Smooth muscle cell (in vitro differentiated cells): ENCODE results near the gene PLPP1. TPM values are rescaled to one million over a fixed set of nuclear protein-coding genes. Genes with fewer than 3 reads are reported as not detected.

Experiments
- DNase-seq: peaks from one replicate; lab custom pipeline; 2025; ENCODE audit not compliant: unreplicated experiment; lab: John Stamatoyannopoulos, UW
- H2AFZ ChIP-seq: fragments of 200-600 bp; sonication (generic); 2 replicates; pipeline ENCODE4 v1.6.0; 2016; ENCODE audit warnings: antibody characterized with exemption, low read depth, mild to moderate bottlenecking
- H3F3A ChIP-seq: fragments of 200-600 bp; sonication (generic); 2 replicates; pipeline ENCODE4 v1.6.0; 2017; ENCODE audit warnings: antibody characterized with exemption, low read depth
- H3K27ac ChIP-seq: fragments of 200-600 bp; sonication (generic); 2 replicates; pipeline ENCODE4 v1.5.1; 2016; ENCODE audit warnings: low read depth, mild to moderate bottlenecking
- H3K27me3 ChIP-seq: fragments of 200-600 bp; sonication (generic); 2 replicates; pipeline ENCODE4 v1.6.1; 2016; ENCODE audit warnings: low read depth, mild to moderate bottlenecking
- H3K36me3 ChIP-seq: fragments of 200-600 bp; sonication (generic); 2 replicates; pipeline ENCODE4 v1.5.1; 2016; ENCODE audit warnings: low read depth
- H3K4me1 ChIP-seq: fragments of 200-600 bp; sonication (generic); 2 replicates; pipeline ENCODE4 v1.5.1; 2016; ENCODE audit warnings: low read depth
- H3K4me2 ChIP-seq: fragments of 200-600 bp; sonication (generic); 2 replicates; pipeline ENCODE4 v1.6.0; 2016; ENCODE audit warnings: mild to moderate bottlenecking
- H3K4me3 ChIP-seq: fragments of 200-600 bp; sonication (generic); 2 replicates; pipeline ENCODE4 v1.5.1; 2016; ENCODE audit warnings: mild to moderate bottlenecking
- H3K79me2 ChIP-seq: fragments of 200-600 bp; sonication (generic); 2 replicates; pipeline ENCODE4 v1.6.0; 2016; ENCODE audit warnings: low read depth, mild to moderate bottlenecking
- H3K9ac ChIP-seq: fragments of 200-600 bp; sonication (generic); 2 replicates; pipeline ENCODE4 v1.6.0; 2016; ENCODE audit warnings: low read depth
- H3K9me3 ChIP-seq: fragments of 200-600 bp; sonication (generic); replicated peaks from 2 replicates; pipeline ENCODE4 v1.5.1; 2016; ENCODE audit warnings: low read depth
- H4K20me1 ChIP-seq: fragments of 200-600 bp; sonication (generic); 2 replicates; pipeline ENCODE4 v1.6.0; 2016; ENCODE audit warnings: low read depth
- CTCF ChIP-seq: fragments of 200-600 bp; sonication (generic); IDR thresholded peaks from 2 replicates; pipeline ENCODE4 v1.5.1; 2017; ENCODE audit warnings: borderline replicate concordance, mild to moderate bottlenecking, antibody characterized with exemption; ENCODE audit not compliant: insufficient read depth, poor library complexity, severe bottlenecking
- WGBS: methylation state at CpG from one replicate; pipeline ENCODE4 v1.1.7; 2016; ENCODE audit warnings: low lambda C conversion rate; 5-methylcytosine and 5-hydroxymethylcytosine counted together
- polyA plus RNA-seq: library from polyadenylated mRNA; unstranded; fragments of >200 nt; fragmentation: Nextera tagmentation; extraction: Ambion mirVana; gene quantifications from 2 replicates; pipeline ENCODE4 v1.2.1, GENCODE V29; 2016
- total RNA-seq: library from RNA; depleted of rRNA; stranded (reverse); fragments of >200 nt; gene quantifications from 2 replicates; pipeline ENCODE4 v1.2.3, GENCODE V29; 2014

Gene PLPP1
- total and polyA plus RNA-seq, 2 experiments from 2014 or later, result 47.2 to 108 TPM

- no peak for DNase-seq
- WGBS, result 100% methylated on average over 3 of the region's 3 CpGs
- no peak for TF ChIP-seq CTCF
- Histone ChIP-seq H3K27ac (no peak overlapping the region), H3K9ac (no peak overlapping the region), H3K9me3 (no peaks in the 10 kb centered on the region), H3K4me1 (no peaks in the 10 kb centered on the region), H3K4me2 (no peak overlapping the region), H3F3A (no peaks in the 10 kb centered on the region), H2AFZ (no peak overlapping the region), H3K79me2 (no peaks in the 10 kb centered on the region), H4K20me1 (no peaks in the 10 kb centered on the region), H3K4me3 (no peak overlapping the region), H3K27me3 (no peaks in the 10 kb centered on the region), H3K36me3 (peaks cover 21% of the 10 kb centered on the region)
Measured at GRCh38 chr5:55410845-55411244, 123.9 kb downstream of the PLPP1 start.

DNA sequence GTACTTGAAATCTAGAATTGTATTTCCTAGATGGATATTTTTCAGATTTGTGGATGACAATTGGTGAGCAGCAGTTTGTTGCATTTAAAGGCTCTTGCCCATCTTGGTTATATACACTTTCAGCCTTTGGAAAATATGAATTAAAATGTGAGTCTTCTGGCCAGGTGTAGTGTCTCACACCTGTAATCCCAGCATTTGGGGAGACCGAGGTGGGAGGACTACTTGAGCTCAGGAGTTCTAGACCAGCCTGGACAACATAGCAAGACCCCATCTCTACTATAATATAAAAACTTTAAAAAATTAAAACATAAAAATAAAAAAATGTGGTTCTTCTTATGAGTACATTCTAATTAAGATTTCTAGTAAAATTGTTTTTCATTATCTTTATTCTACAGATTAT lies 125.0 kb downstream of the PLPP1 start:
- Histone ChIP-seq H4K20me1 (no peaks in the 10 kb centered on the region), H3F3A (no peaks in the 10 kb centered on the region), H3K4me1 (no peaks in the 10 kb centered on the region), H3K79me2 (no peaks in the 10 kb centered on the region), H3K27me3 (no peaks in the 10 kb centered on the region), H2AFZ (no peak overlapping the region), H3K27ac (no peak overlapping the region), H3K9ac (no peak overlapping the region), H3K4me3 (no peak overlapping the region), H3K36me3 (peaks cover 29% of the 10 kb centered on the region), H3K9me3 (no peaks in the 10 kb centered on the region), H3K4me2 (no peak overlapping the region)
- DNase-seq, result no peak
- WGBS, result 100% methylated on average over 1 of the region's 1 CpG
- no peak for TF ChIP-seq CTCF

DNA sequence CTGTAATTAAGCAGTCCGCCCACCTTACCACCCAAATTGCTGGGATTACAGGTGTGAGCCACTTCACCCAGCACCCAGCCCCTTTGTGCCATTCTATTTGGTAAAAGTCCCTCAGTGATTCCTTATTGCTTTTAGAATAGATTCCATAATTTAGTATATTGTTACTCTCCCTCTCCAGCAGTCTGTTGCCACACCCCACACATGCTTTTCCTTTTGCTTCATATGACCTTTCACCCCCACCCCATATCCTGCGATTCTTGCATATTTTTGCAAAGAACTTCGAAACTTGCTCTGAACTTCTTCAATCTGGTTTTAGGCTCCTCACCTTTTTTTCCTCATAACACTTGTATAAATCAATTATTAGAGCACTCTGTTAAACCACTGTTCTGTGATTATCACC lies 126.8 kb downstream of the PLPP1 start:
- no peak overlapping the region for H3K4me2 ChIP-seq

More for the DNA sequence above, 126.8 kb downstream of the PLPP1 start:
- Histone ChIP-seq H3K4me3 (no peak overlapping the region), H3K27me3 (no peaks in the 10 kb centered on the region), H2AFZ (no peak overlapping the region), H3K27ac (no peak overlapping the region), H3K79me2 (no peaks in the 10 kb centered on the region), H3K4me1 (no peaks in the 10 kb centered on the region), H3F3A (no peaks in the 10 kb centered on the region), H4K20me1 (no peaks in the 10 kb centered on the region), H3K9ac (no peak overlapping the region), H3K36me3 (peaks cover 29% of the 10 kb centered on the region), H3K9me3 (no peaks in the 10 kb centered on the region)
- WGBS, result 97% methylated on average over 3 of the region's 3 CpGs
- DNase-seq, result no peak
- no peak for TF ChIP-seq CTCF
